ENCODE data around the gene ANKMY1.

GRCh38 chr2:240566203-240567136 lies 8.7 kb upstream of the ANKMY1 start:
- TF ChIP-seq CREB5 (CRISPR knock-in tag; IDR thresholded peaks at IDR 0.05; ENCODE audit: low read depth) (no peak), PATZ1 (CRISPR knock-in tag; IDR thresholded peaks at IDR 0.05; ENCODE audit: borderline replicate concordance) (no peak), CSRNP3 (CRISPR knock-in tag; IDR thresholded peaks at IDR 0.05) (no peak), ARNTL (CRISPR knock-in tag; IDR thresholded peaks at IDR 0.05; ENCODE audit: borderline replicate concordance, low read depth) (no peak), OSR1 (CRISPR knock-in tag; IDR thresholded peaks at IDR 0.05) (no peak), POU6F1 (CRISPR knock-in tag; IDR thresholded peaks at IDR 0.05; ENCODE audit: borderline replicate concordance, low read depth) (no peak), TOX (CRISPR knock-in tag; IDR thresholded peaks at IDR 0.05; ENCODE audit: borderline replicate concordance) (no peak), ZFP3 (CRISPR knock-in tag; IDR thresholded peaks at IDR 0.05) (no peak), ZC3H10 (CRISPR knock-in tag; IDR thresholded peaks at IDR 0.05) (no peak), GLIS3 (CRISPR knock-in tag; IDR thresholded peaks at IDR 0.05) (no peak), ESRRG (CRISPR knock-in tag; IDR thresholded peaks at IDR 0.05) (no peak), ZFP30 (CRISPR knock-in tag; IDR thresholded peaks at IDR 0.05) (no peak), BACH2 (CRISPR knock-in tag; IDR thresholded peaks at IDR 0.05; ENCODE audit: borderline replicate concordance) (no peak), CSDC2 (CRISPR knock-in tag; IDR thresholded peaks at IDR 0.05) (no peak)
